HG03196 (cell line): ENCODE data around the gene TNFSF13B.
"Not testable (repeated sequence)": the region's sequence is repeated elsewhere in the genome, so short reads cannot be mapped to it uniquely, and the experiment has no call there.

Experiments used
- ATAC-seq: cut with Tn5 transposase; IDR thresholded peaks from one replicate; pipeline ENCODE4 v1.9.1; 2021; ENCODE audit not compliant: unreplicated experiment

TNFSF13B gene

GRCh38 chr13:108281901-108282300 lies 12.4 kb downstream of the TNFSF13B start:
- no peak for ATAC-seq

GRCh38 chr13:108283110-108283509 lies 13.6 kb downstream of the TNFSF13B start:
- no peak for ATAC-seq

- ATAC-seq, result no peak
Measured at GRCh38 chr13:108288741-108289140, 19.2 kb downstream of the TNFSF13B start.

GRCh38 chr13:108289819-108290218 lies 20.3 kb downstream of the TNFSF13B start:
- ATAC-seq, result no peak

DNA sequence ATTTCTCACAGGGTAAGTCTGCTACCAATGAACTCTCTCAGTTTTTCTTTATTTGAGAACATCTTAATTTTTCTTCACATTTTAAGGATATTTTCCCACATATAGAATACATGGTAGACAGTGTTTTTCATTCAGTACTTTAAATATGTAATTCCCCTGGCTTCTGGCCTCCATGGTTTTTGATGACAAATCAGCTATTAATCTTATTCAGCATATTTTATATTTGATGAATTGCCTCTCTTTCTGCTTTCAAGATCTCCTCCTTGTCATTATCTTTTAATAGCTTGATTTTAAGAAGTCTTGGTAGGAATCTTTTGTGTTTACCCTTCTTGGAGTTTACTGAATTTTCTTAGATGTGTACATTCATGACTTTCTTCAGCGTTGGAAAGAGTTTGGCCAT lies 27.6 kb downstream of the TNFSF13B start:
- ATAC-seq, result no peak

- no peak for ATAC-seq
Measured at GRCh38 chr13:108302279-108302678, 32.8 kb downstream of the TNFSF13B start.

GRCh38 chr13:108304170-108305016 lies 34.9 kb downstream of the TNFSF13B start:
- ATAC-seq, result no peak

DNA sequence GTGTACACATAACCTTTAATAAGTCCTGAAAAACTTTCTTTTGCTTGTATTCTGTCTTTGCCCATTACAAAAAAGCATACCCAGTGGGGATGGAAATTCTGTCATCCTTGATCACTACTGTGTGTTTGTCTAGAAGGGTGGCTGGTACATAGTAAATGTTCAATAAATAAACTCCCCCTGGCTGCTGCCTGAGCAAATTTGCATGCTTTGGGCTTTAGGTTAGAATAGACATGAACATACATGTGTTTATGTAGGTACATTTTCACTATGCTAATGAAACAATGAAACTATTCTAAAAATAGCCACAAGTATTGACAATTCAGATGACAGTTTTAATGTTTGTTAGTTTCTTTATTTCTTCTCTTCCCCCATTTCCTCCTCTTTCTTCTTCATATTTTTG lies 36.1 kb downstream of the TNFSF13B start:
- ATAC-seq, result peak; percentile 85

- no peak for ATAC-seq
Measured at GRCh38 chr13:108306860-108307259, 37.3 kb downstream of the TNFSF13B start.

- ATAC-seq, result not testable (repeated sequence)
Measured at GRCh38 chr13:108311596-108311995, 42.1 kb downstream of the TNFSF13B start.

DNA sequence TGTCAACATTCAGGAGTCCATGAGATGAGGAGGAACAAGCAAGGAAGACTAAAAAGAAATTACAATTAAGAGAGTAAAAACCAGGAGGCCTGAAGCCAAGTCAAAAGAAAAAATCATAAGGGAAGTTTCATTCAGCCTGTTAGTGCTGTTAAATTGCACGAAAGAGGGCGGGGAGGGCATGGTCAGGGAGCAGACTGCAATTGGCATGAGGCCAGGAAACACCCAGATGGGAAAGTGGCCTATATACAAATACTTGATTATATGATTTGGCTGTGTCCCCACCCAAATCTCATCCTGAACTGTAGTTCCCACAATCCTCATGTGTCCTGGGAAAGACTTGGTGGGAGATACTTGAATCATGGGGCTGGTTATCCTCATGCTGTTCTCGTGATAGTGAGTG lies 43.9 kb downstream of the TNFSF13B start:
- ATAC-seq, result no peak

DNA sequence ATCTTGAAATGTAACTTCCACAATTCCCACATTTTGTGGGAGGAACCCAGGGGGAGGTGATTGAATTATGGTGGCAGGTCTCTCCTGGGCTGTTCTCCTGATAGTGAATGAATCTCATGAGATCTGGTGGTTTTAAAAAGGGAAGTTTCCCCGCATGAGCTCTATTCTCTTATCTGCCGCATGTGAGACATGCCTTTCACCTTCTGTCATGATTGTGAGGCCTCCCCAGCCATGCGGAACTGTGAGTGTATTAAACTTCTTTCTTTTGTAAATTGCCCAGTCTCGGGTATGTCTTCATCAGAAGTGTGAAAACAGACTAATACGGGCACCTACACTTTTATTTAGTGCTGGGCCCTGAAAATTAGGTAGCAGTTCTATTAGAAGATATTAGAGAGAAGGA lies 45.8 kb downstream of the TNFSF13B start:
- ATAC-seq, result no peak

GRCh38 chr13:108315991-108316390 lies 46.5 kb downstream of the TNFSF13B start:
- no peak for ATAC-seq

- no peak for ATAC-seq
Measured at GRCh38 chr13:108316413-108316812, 46.9 kb downstream of the TNFSF13B start.

- ATAC-seq, result peak; percentile 72
Measured at GRCh38 chr13:108322206-108322824, 52.8 kb downstream of the TNFSF13B start.

DNA sequence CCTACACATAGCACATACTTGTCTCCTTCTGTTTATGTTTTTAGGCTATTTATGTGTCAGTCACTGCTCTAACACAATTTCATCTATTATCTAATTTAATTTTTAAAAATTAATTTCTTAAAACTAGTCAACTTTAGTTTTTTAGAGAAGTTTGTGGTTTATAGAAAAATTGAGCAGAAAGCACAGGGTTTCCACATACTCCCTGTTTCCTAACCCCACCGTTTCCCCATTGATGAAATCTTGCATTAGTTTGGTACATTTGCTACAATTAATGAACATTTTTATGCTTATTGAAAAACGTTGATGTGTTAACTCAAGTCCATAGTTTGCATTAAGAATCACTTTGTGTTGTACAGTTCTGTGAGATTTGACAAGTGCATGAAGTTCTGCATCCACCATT lies 53.5 kb downstream of the TNFSF13B start:
- no peak for ATAC-seq

DNA sequence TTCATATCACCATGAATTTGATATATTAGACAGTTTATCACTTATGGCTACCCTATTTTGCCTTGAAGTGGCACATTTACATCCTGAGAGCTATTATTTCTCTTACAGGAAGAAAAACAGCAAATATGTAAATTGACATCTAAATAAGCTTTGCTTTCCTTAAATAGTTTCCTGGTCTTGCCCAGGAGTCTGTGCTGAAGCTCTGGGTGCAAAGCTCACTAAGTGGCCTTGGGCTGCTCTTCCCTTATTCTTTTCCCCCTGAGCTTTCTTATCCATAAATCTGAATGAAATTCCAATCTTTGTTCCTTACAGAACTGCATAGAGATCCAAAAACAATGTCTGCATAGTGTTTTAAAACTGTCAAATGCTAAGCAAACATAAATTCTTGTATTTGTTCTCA lies 56.3 kb downstream of the TNFSF13B start:
- ATAC-seq, result no peak

DNA sequence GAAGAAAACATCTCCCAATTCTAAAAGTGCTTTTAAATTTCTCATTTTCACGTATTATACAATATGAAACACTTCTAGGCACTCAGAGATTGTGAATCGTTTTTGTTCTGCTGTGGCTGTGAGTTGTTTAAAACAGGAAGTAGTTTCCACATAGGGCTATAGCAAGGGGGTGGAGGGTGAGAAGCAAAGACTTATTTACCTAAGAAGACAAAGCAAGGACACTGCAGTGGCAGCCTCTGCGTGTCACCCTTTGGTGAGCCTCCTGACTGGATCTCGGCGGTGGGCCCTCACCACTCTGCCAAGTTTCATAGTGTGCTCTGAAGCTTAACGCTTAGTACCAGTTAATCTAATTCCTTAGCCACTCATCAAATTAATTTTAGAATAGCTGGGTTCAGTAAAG lies 56.8 kb downstream of the TNFSF13B start:
- peak; percentile 85 for ATAC-seq

DNA sequence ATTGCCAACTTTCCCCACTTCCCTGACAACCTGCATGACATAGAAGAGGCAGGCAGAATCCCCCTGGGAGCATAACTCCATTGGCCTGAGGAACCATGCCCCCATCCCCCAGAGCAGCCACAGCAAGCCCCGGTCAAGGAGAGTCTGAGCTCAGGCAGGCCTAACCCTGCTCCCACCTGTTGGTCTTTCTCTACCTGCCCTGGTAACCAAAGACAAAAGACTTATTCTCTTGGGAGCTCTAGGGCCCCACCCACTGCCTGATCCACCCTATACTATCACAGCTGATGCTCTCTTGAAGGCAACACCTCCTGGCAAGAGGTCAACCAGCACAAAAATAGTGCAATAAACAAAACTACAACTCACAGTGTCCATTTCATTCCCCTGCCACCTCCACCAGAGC lies 59.3 kb downstream of the TNFSF13B start:
- ATAC-seq, result no peak

GRCh38 chr13:108332791-108333190 lies 63.3 kb downstream of the TNFSF13B start:
- ATAC-seq, result no peak

- ATAC-seq, result peak; percentile 52
Measured at GRCh38 chr13:108342369-108343289, 73.1 kb downstream of the TNFSF13B start.
